Measurements from ENCODE around the gene CACNA2D1.

CACNA2D1 gene

GRCh38 chr7:82375129-82375528 lies 68.4 kb downstream of the CACNA2D1 start:
- peaks cover 11% of the 10 kb centered on the region for H3K4me1 ChIP-seq (ENCODE audit: control insufficient read depth, insufficient read depth, low read length)
- no peaks in the 10 kb centered on the region for H3K9me3 ChIP-seq (ENCODE audit: control insufficient read depth, insufficient read depth, low read depth, low read length)
- H3K9ac ChIP-seq (ENCODE audit: low read length) = no peak overlapping the region
- H3K27ac ChIP-seq (ENCODE audit: low read depth, low read length) = no peak overlapping the region
- no peaks in the 10 kb centered on the region for H3K27me3 ChIP-seq (ENCODE audit: control insufficient read depth, insufficient read depth, low read length)
- H3K36me3 ChIP-seq (ENCODE audit: control insufficient read depth, insufficient read depth, low read length) = no peaks in the 10 kb centered on the region
- no peak overlapping the region for H3K4me3 ChIP-seq (ENCODE audit: low read depth, low read length)

- no peaks in the 10 kb centered on the region for H3K27me3 ChIP-seq (ENCODE audit: control insufficient read depth, insufficient read depth, low read length)
- no peak overlapping the region for H3K9ac ChIP-seq (ENCODE audit: low read length)
- H3K4me3 ChIP-seq (ENCODE audit: low read depth, low read length) = no peak overlapping the region
- H3K27ac ChIP-seq (ENCODE audit: low read depth, low read length) = no peak overlapping the region
- H3K36me3 ChIP-seq (ENCODE audit: control insufficient read depth, insufficient read depth, low read length) = no peaks in the 10 kb centered on the region
- no peaks in the 10 kb centered on the region for H3K9me3 ChIP-seq (ENCODE audit: control insufficient read depth, insufficient read depth, low read depth, low read length)
- H3K4me1 ChIP-seq (ENCODE audit: control insufficient read depth, insufficient read depth, low read length) = peaks cover 11% of the 10 kb centered on the region
Measured at GRCh38 chr7:82373926-82374635, 69.5 kb downstream of the CACNA2D1 start.

- Histone ChIP-seq H3K9me3 (ENCODE audit: control insufficient read depth, insufficient read depth, low read depth, low read length) (no peaks in the 10 kb centered on the region), H3K4me1 (ENCODE audit: control insufficient read depth, insufficient read depth, low read length) (peaks cover 12% of the 10 kb centered on the region; the same call in 1 of the 2 replicates), H3K36me3 (ENCODE audit: control insufficient read depth, insufficient read depth, low read length) (no peaks in the 10 kb centered on the region), H3K9ac (ENCODE audit: low read length) (no peak overlapping the region), H3K27me3 (ENCODE audit: control insufficient read depth, insufficient read depth, low read length) (no peaks in the 10 kb centered on the region), H3K27ac (ENCODE audit: low read depth, low read length) (no peak overlapping the region), H3K4me3 (ENCODE audit: low read depth, low read length) (no peak overlapping the region)
Measured at GRCh38 chr7:82364671-82365070, 78.9 kb downstream of the CACNA2D1 start.

GRCh38 chr7:82364048-82364447 lies 79.5 kb downstream of the CACNA2D1 start:
- no peak overlapping the region for H3K9ac ChIP-seq (ENCODE audit: low read length)
- H3K4me3 ChIP-seq (ENCODE audit: low read depth, low read length) = no peak overlapping the region
- H3K9me3 ChIP-seq (ENCODE audit: control insufficient read depth, insufficient read depth, low read depth, low read length) = no peaks in the 10 kb centered on the region
- H3K36me3 ChIP-seq (ENCODE audit: control insufficient read depth, insufficient read depth, low read length) = no peaks in the 10 kb centered on the region
- peaks cover 12% of the 10 kb centered on the region; the same call in 1 of the 2 replicates for H3K4me1 ChIP-seq (ENCODE audit: control insufficient read depth, insufficient read depth, low read length)
- H3K27ac ChIP-seq (ENCODE audit: low read depth, low read length) = no peak overlapping the region
- no peaks in the 10 kb centered on the region for H3K27me3 ChIP-seq (ENCODE audit: control insufficient read depth, insufficient read depth, low read length)

- H3K27ac ChIP-seq (ENCODE audit: low read depth, low read length) = no peak overlapping the region
- peaks cover 12% of the 10 kb centered on the region; the same call in 1 of the 2 replicates for H3K4me1 ChIP-seq (ENCODE audit: control insufficient read depth, insufficient read depth, low read length)
- no peaks in the 10 kb centered on the region for H3K9me3 ChIP-seq (ENCODE audit: control insufficient read depth, insufficient read depth, low read depth, low read length)
- no peak overlapping the region for H3K4me3 ChIP-seq (ENCODE audit: low read depth, low read length)
- no peaks in the 10 kb centered on the region for H3K27me3 ChIP-seq (ENCODE audit: control insufficient read depth, insufficient read depth, low read length)
- no peaks in the 10 kb centered on the region for H3K36me3 ChIP-seq (ENCODE audit: control insufficient read depth, insufficient read depth, low read length)
- no peak overlapping the region for H3K9ac ChIP-seq (ENCODE audit: low read length)
Measured at GRCh38 chr7:82362129-82362706, 81.4 kb downstream of the CACNA2D1 start.

GRCh38 chr7:82360591-82361368 lies 82.8 kb downstream of the CACNA2D1 start:
- H3K4me1 ChIP-seq (ENCODE audit: control insufficient read depth, insufficient read depth, low read length) = peaks cover 12% of the 10 kb centered on the region; the same call in 1 of the 2 replicates
- no peaks in the 10 kb centered on the region for H3K9me3 ChIP-seq (ENCODE audit: control insufficient read depth, insufficient read depth, low read depth, low read length)
- H3K36me3 ChIP-seq (ENCODE audit: control insufficient read depth, insufficient read depth, low read length) = no peaks in the 10 kb centered on the region
- no peak overlapping the region for H3K9ac ChIP-seq (ENCODE audit: low read length)
- H3K27ac ChIP-seq (ENCODE audit: low read depth, low read length) = no peak overlapping the region
- H3K4me3 ChIP-seq (ENCODE audit: low read depth, low read length) = no peak overlapping the region
- H3K27me3 ChIP-seq (ENCODE audit: control insufficient read depth, insufficient read depth, low read length) = no peaks in the 10 kb centered on the region

GRCh38 chr7:82359426-82359825 lies 84.2 kb downstream of the CACNA2D1 start:
- H3K9me3 ChIP-seq (ENCODE audit: control insufficient read depth, insufficient read depth, low read depth, low read length) = no peaks in the 10 kb centered on the region
- H3K27ac ChIP-seq (ENCODE audit: low read depth, low read length) = no peak overlapping the region
- no peak overlapping the region for H3K9ac ChIP-seq (ENCODE audit: low read length)
- no peaks in the 10 kb centered on the region for H3K27me3 ChIP-seq (ENCODE audit: control insufficient read depth, insufficient read depth, low read length)
- H3K4me1 ChIP-seq (ENCODE audit: control insufficient read depth, insufficient read depth, low read length) = peaks cover 12% of the 10 kb centered on the region; the same call in 1 of the 2 replicates
- H3K36me3 ChIP-seq (ENCODE audit: control insufficient read depth, insufficient read depth, low read length) = no peaks in the 10 kb centered on the region
- H3K4me3 ChIP-seq (ENCODE audit: low read depth, low read length) = no peak overlapping the region

GRCh38 chr7:82358923-82359322 lies 84.7 kb downstream of the CACNA2D1 start:
- H3K36me3 ChIP-seq (ENCODE audit: control insufficient read depth, insufficient read depth, low read length) = no peaks in the 10 kb centered on the region
- no peaks in the 10 kb centered on the region for H3K27me3 ChIP-seq (ENCODE audit: control insufficient read depth, insufficient read depth, low read length)
- no peak overlapping the region for H3K4me3 ChIP-seq (ENCODE audit: low read depth, low read length)
- no peak overlapping the region for H3K9ac ChIP-seq (ENCODE audit: low read length)
- H3K4me1 ChIP-seq (ENCODE audit: control insufficient read depth, insufficient read depth, low read length) = peaks cover 12% of the 10 kb centered on the region; the same call in 1 of the 2 replicates
- H3K27ac ChIP-seq (ENCODE audit: low read depth, low read length) = no peak overlapping the region
- no peaks in the 10 kb centered on the region for H3K9me3 ChIP-seq (ENCODE audit: control insufficient read depth, insufficient read depth, low read depth, low read length)

GRCh38 chr7:82358009-82358578 lies 85.5 kb downstream of the CACNA2D1 start:
- Histone ChIP-seq H3K9me3 (ENCODE audit: control insufficient read depth, insufficient read depth, low read depth, low read length) (no peaks in the 10 kb centered on the region), H3K36me3 (ENCODE audit: control insufficient read depth, insufficient read depth, low read length) (no peaks in the 10 kb centered on the region), H3K27me3 (ENCODE audit: control insufficient read depth, insufficient read depth, low read length) (no peaks in the 10 kb centered on the region), H3K4me1 (ENCODE audit: control insufficient read depth, insufficient read depth, low read length) (peaks cover 12% of the 10 kb centered on the region; the same call in 1 of the 2 replicates), H3K9ac (ENCODE audit: low read length) (no peak overlapping the region), H3K4me3 (ENCODE audit: low read depth, low read length) (no peak overlapping the region), H3K27ac (ENCODE audit: low read depth, low read length) (no peak overlapping the region)

- Histone ChIP-seq H3K27me3 (ENCODE audit: control insufficient read depth, insufficient read depth, low read length) (no peaks in the 10 kb centered on the region), H3K4me1 (ENCODE audit: control insufficient read depth, insufficient read depth, low read length) (no peaks in the 10 kb centered on the region), H3K9ac (ENCODE audit: low read length) (no peak overlapping the region), H3K4me3 (ENCODE audit: low read depth, low read length) (no peak overlapping the region), H3K36me3 (ENCODE audit: control insufficient read depth, insufficient read depth, low read length) (no peaks in the 10 kb centered on the region), H3K9me3 (ENCODE audit: control insufficient read depth, insufficient read depth, low read depth, low read length) (no peaks in the 10 kb centered on the region), H3K27ac (ENCODE audit: low read depth, low read length) (no peak overlapping the region)
Measured at GRCh38 chr7:82348251-82348650, 95.3 kb downstream of the CACNA2D1 start.

GRCh38 chr7:82347808-82348207 lies 95.8 kb downstream of the CACNA2D1 start:
- H3K4me1 ChIP-seq (ENCODE audit: control insufficient read depth, insufficient read depth, low read length) = no peaks in the 10 kb centered on the region
- no peaks in the 10 kb centered on the region for H3K27me3 ChIP-seq (ENCODE audit: control insufficient read depth, insufficient read depth, low read length)
- no peak overlapping the region for H3K4me3 ChIP-seq (ENCODE audit: low read depth, low read length)
- no peak overlapping the region for H3K27ac ChIP-seq (ENCODE audit: low read depth, low read length)
- H3K9me3 ChIP-seq (ENCODE audit: control insufficient read depth, insufficient read depth, low read depth, low read length) = no peaks in the 10 kb centered on the region
- no peaks in the 10 kb centered on the region for H3K36me3 ChIP-seq (ENCODE audit: control insufficient read depth, insufficient read depth, low read length)
- H3K9ac ChIP-seq (ENCODE audit: low read length) = no peak overlapping the region

All from HUES6 (cell line).